ENCODE measurements around the gene NAT14. TPM values are rescaled to one million over a fixed set of nuclear protein-coding genes. Genes with fewer than 3 reads are reported as not detected.

Gene NAT14
- total RNA-seq, 2 donors from 2014 or later = 51.3 to 67.1 TPM

- Mint-ChIP-seq H3K9me3 (peaks cover 3% of the 10 kb centered on the region), H3K36me3 (ENCODE audit: low read depth) (no peaks in the 10 kb centered on the region), H3K27me3 (ENCODE audit: insufficient read depth) (peaks cover 34% of the 10 kb centered on the region), H3K4me1 (peaks cover 7% of the 10 kb centered on the region), H3K4me3 (no peak overlapping the region), H3K27ac (no peak overlapping the region)
- no peak for DNase-seq
- TF ChIP-seq, protein P1, sequence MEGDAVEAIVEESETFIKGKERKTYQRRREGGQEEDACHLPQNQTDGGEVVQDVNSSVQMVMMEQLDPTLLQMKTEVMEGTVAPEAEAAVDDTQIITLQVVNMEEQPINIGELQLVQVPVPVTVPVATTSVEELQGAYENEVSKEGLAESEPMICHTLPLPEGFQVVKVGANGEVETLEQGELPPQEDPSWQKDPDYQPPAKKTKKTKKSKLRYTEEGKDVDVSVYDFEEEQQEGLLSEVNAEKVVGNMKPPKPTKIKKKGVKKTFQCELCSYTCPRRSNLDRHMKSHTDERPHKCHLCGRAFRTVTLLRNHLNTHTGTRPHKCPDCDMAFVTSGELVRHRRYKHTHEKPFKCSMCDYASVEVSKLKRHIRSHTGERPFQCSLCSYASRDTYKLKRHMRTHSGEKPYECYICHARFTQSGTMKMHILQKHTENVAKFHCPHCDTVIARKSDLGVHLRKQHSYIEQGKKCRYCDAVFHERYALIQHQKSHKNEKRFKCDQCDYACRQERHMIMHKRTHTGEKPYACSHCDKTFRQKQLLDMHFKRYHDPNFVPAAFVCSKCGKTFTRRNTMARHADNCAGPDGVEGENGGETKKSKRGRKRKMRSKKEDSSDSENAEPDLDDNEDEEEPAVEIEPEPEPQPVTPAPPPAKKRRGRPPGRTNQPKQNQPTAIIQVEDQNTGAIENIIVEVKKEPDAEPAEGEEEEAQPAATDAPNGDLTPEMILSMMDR (conservative IDR thresholded peaks at IDR 0.05) = no peak
- no peaks in the 10 kb centered on the region for H3K36me3 ChIP-seq (ENCODE audit: control insufficient read depth, insufficient read depth, low read length)
- H3K4me1 ChIP-seq (ENCODE audit: control insufficient read depth, insufficient read depth, low read length) = no peaks in the 10 kb centered on the region
- no peak overlapping the region for H3K27ac ChIP-seq (ENCODE audit: low read depth, low read length)
- 23 to 45% methylated on average over 3 to 18 of the region's 18 CpGs for WGBS, 2 experiments (ENCODE audit: insufficient coverage in 1 of 2, insufficient read length in 1 of 2)
- H3K4me3 ChIP-seq (ENCODE audit: low read length) = no peak overlapping the region
- H3K9me3 ChIP-seq (ENCODE audit: control insufficient read depth, low read length) = no peaks in the 10 kb centered on the region
- no peak overlapping the region for H3K9ac ChIP-seq (ENCODE audit: extremely low read depth, low read length, poor library complexity, severe bottlenecking)
- H3K27me3 ChIP-seq (ENCODE audit: control insufficient read depth, insufficient read depth, low read length, poor library complexity, severe bottlenecking) = peaks cover 100% of the 10 kb centered on the region
Observed at GRCh38 chr19:55443824-55444480, 41.0 kb upstream of the NAT14 start.

GRCh38 chr19:55444646-55445045 is 40.3 kb upstream of the NAT14 start:
- peaks cover 3% of the 10 kb centered on the region for H3K9me3 Mint-ChIP-seq
- H3K27ac ChIP-seq (ENCODE audit: low read depth, low read length) = no peak overlapping the region
- no peaks in the 10 kb centered on the region for H3K9me3 ChIP-seq (ENCODE audit: control insufficient read depth, low read length)
- H3K4me3 Mint-ChIP-seq = no peak overlapping the region
- no peaks in the 10 kb centered on the region for H3K36me3 Mint-ChIP-seq (ENCODE audit: low read depth)
- peaks cover 7% of the 10 kb centered on the region for H3K4me1 Mint-ChIP-seq
- TF ChIP-seq, protein P1 (conservative IDR thresholded peaks at IDR 0.05) = no peak
- WGBS, 2 experiments (ENCODE audit: insufficient coverage in 1 of 2, insufficient read length in 1 of 2) = 52 to 54% methylated on average over 8 to 11 of the region's 11 CpGs
- H3K36me3 ChIP-seq (ENCODE audit: control insufficient read depth, insufficient read depth, low read length) = no peaks in the 10 kb centered on the region
- H3K27ac Mint-ChIP-seq = no peak overlapping the region
- no peak overlapping the region for H3K9ac ChIP-seq (ENCODE audit: extremely low read depth, low read length, poor library complexity, severe bottlenecking)
- peaks cover 100% of the 10 kb centered on the region for H3K27me3 ChIP-seq (ENCODE audit: control insufficient read depth, insufficient read depth, low read length, poor library complexity, severe bottlenecking)
- no peak overlapping the region for H3K4me3 ChIP-seq (ENCODE audit: low read length)
- no peaks in the 10 kb centered on the region for H3K4me1 ChIP-seq (ENCODE audit: control insufficient read depth, insufficient read depth, low read length)
- no peak for DNase-seq
- H3K27me3 Mint-ChIP-seq (ENCODE audit: insufficient read depth) = peaks cover 27% of the 10 kb centered on the region

DNA sequence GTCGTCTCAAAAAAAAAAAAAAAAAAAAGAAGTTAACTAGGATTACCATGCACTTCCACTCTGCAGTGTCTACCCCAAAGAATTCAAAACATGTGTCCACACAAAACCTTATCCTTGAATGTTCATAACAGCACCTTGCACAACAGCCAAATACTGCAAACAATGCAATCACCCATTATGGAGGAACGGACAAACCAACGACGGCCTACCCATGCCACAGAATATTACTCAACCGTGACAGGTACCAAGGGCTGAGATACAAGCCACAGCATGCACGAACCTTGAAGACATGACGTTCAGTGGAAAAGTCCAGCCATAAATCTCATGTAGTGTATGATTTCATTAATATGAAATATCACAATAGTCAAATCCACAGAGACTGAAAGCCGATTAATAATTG is 38.9 kb upstream of the NAT14 start:
- TF ChIP-seq, protein P1 (conservative IDR thresholded peaks at IDR 0.05) = no peak
- no peaks in the 10 kb centered on the region for H3K9me3 ChIP-seq (ENCODE audit: control insufficient read depth, low read length)
- H3K9ac ChIP-seq (ENCODE audit: extremely low read depth, low read length, poor library complexity, severe bottlenecking) = no peak overlapping the region
- H3K4me3 ChIP-seq (ENCODE audit: low read length) = no peak overlapping the region
- 80 to 90% methylated on average over 4 to 8 of the region's 8 CpGs for WGBS, 2 experiments (ENCODE audit: insufficient coverage in 1 of 2, insufficient read length in 1 of 2)
- H3K4me3 Mint-ChIP-seq = no peak overlapping the region
- no peaks in the 10 kb centered on the region for H3K36me3 Mint-ChIP-seq (ENCODE audit: low read depth)
- no peak for DNase-seq
- H3K4me1 Mint-ChIP-seq = peaks cover 4% of the 10 kb centered on the region
- H3K9me3 Mint-ChIP-seq = no peaks in the 10 kb centered on the region
- H3K27ac Mint-ChIP-seq = no peak overlapping the region
- H3K4me1 ChIP-seq (ENCODE audit: control insufficient read depth, insufficient read depth, low read length) = no peaks in the 10 kb centered on the region
- H3K36me3 ChIP-seq (ENCODE audit: control insufficient read depth, insufficient read depth, low read length) = no peaks in the 10 kb centered on the region
- H3K27ac ChIP-seq (ENCODE audit: low read depth, low read length) = no peak overlapping the region
- H3K27me3 Mint-ChIP-seq (ENCODE audit: insufficient read depth) = peaks cover 21% of the 10 kb centered on the region
- peaks cover 100% of the 10 kb centered on the region for H3K27me3 ChIP-seq (ENCODE audit: control insufficient read depth, insufficient read depth, low read length, poor library complexity, severe bottlenecking)
